ENCODE data around the gene DZIP1. TPM values are rescaled to one million over a fixed set of nuclear protein-coding genes. Genes with fewer than 3 reads are reported as not detected.

The DZIP1 gene
- total RNA-seq, 1 experiment from 2014 or later = 33.6 TPM

GRCh38 chr13:95656386-95657015 lies 12.0 kb upstream of the DZIP1 start:
- WGBS (ENCODE audit: extremely low coverage, insufficient read length, low lambda C conversion rate) = no CpG with 5 or more reads among the region's 3 CpGs
- H3K27ac ChIP-seq (ENCODE audit: insufficient read length, low read depth, low read length) = no peak overlapping the region
- H3K9me3 Mint-ChIP-seq = peaks cover 4% of the 10 kb centered on the region in 2 experiments; a peak in 3 of 5 replicates

More at GRCh38 chr13:95656386-95657015, 12.0 kb upstream of the DZIP1 start:
- Histone ChIP-seq H2AK5ac (ENCODE audit: insufficient read length, low read length) (no peak overlapping the region), H3K4ac (ENCODE audit: low read depth, low read length) (no peak overlapping the region), H3K56ac (ENCODE audit: insufficient read length, low read depth, low read length) (no peak overlapping the region), H2BK20ac (ENCODE audit: low read depth, low read length, poor library complexity, severe bottlenecking) (no peak overlapping the region), H3T11ph (ENCODE audit: low read length) (no peak overlapping the region), H3K79me1 (ENCODE audit: insufficient read depth, low read depth, low read length, poor library complexity, severe bottlenecking) (no peaks in the 10 kb centered on the region), H4K91ac (ENCODE audit: insufficient read length, low read depth, low read length) (no peak overlapping the region), H3K4me2 (ENCODE audit: insufficient read depth, insufficient read length, low read length) (no peak overlapping the region), H3K18ac (ENCODE audit: insufficient read length, low read depth, low read length) (no peak overlapping the region), H3K27me3 (ENCODE audit: insufficient read depth, low read length) (peaks cover 1% of the 10 kb centered on the region; the same call in 1 of the 2 replicates), H3K79me2 (ENCODE audit: insufficient read depth, low read length) (no peaks in the 10 kb centered on the region), H3K14ac (ENCODE audit: insufficient read depth, low read length) (no peak overlapping the region), H2BK120ac (ENCODE audit: low read depth, low read length, poor library complexity, severe bottlenecking) (no peak overlapping the region), H2BK12ac (ENCODE audit: insufficient read length, low read depth, low read length) (no peak overlapping the region), H2BK15ac (ENCODE audit: low read depth, low read length) (no peak overlapping the region), H4K20me1 (ENCODE audit: control insufficient read depth, insufficient read depth, insufficient read length) (no peaks in the 10 kb centered on the region), H3K9ac (ENCODE audit: extremely low read depth, insufficient read length, low read length) (no peak overlapping the region), H3K23me2 (ENCODE audit: insufficient read length, low read depth, low read length, poor library complexity, severe bottlenecking) (no peaks in the 10 kb centered on the region), H4K5ac (ENCODE audit: insufficient read length, low read depth, low read length) (no peak overlapping the region), H2BK5ac (ENCODE audit: insufficient read length, low read length) (no peak overlapping the region), H3K23ac (ENCODE audit: insufficient read length, low read depth, low read length) (no peak overlapping the region), H2AFZ (ENCODE audit: low read length) (no peak overlapping the region), H4K8ac (replicated peaks; ENCODE audit: insufficient read length, low read depth, low read length) (no peak overlapping the region), H3K9me3 (ENCODE audit: control insufficient read depth, low read depth, low read length) (no peaks in the 10 kb centered on the region), H3K4me1 (ENCODE audit: insufficient read depth, low read length) (peaks cover 2% of the 10 kb centered on the region; the same call in 1 of the 2 replicates)
- no peak for TF ChIP-seq CTCF (conservative IDR thresholded peaks at IDR 0.05)
- peaks cover 16% of the 10 kb centered on the region for H3K27me3 Mint-ChIP-seq (ENCODE audit: low read depth)
- no peak overlapping the region for H3K27ac Mint-ChIP-seq
- no peaks in the 10 kb centered on the region for H3K36me3 Mint-ChIP-seq (ENCODE audit: insufficient read depth in 1 of 3, low read depth in 3 of 3)
- DNase-seq = no peak
- peaks cover 8 to 11% of the 10 kb centered on the region in 2 experiments for H3K4me1 Mint-ChIP-seq
- no peak overlapping the region for H3K4me3 Mint-ChIP-seq
